H9 (cell line): ENCODE measurements around the gene RFWD3. TPM values are rescaled to one million over a fixed set of nuclear protein-coding genes. Genes with fewer than 3 reads are reported as not detected.

ENCODE experiments used
- DNase-seq: peaks from one replicate; pipeline ENCODE4 v3.0.0-alpha.2; 2017
- H2AFZ ChIP-seq: one replicate; pipeline ENCODE4 v1.6.1; 2013; ENCODE audit warnings: mild to moderate bottlenecking, low read length, control low read depth, moderate library complexity
- H2AK5ac ChIP-seq: 2 replicates; pipeline ENCODE4 v1.6.1; 2013; ENCODE audit warnings: low read length, control low read depth, mixed read lengths; ENCODE audit not compliant: insufficient read length
- H2BK120ac ChIP-seq: one replicate; pipeline ENCODE4 v1.6.1; 2013; ENCODE audit warnings: low read depth, mild to moderate bottlenecking, low read length, control low read depth, inconsistent platforms; ENCODE audit not compliant: poor library complexity, severe bottlenecking
- H2BK12ac ChIP-seq: 2 replicates; pipeline ENCODE4 v1.6.1; 2013; ENCODE audit warnings: low read length, control low read depth, mixed read lengths, low read depth; ENCODE audit not compliant: insufficient read length
- H2BK15ac ChIP-seq: 2 replicates; pipeline ENCODE4 v1.6.1; 2013; ENCODE audit warnings: low read depth, low read length, control low read depth
- H2BK20ac ChIP-seq: one replicate; pipeline ENCODE4 v1.6.1; 2013; ENCODE audit warnings: low read depth, mild to moderate bottlenecking, low read length, control low read depth, inconsistent platforms; ENCODE audit not compliant: poor library complexity, severe bottlenecking
- H2BK5ac ChIP-seq: 2 replicates; pipeline ENCODE4 v1.6.1; 2013; ENCODE audit warnings: low read length, control low read depth, mixed read lengths; ENCODE audit not compliant: insufficient read length
- H3K14ac ChIP-seq: 2 replicates; pipeline ENCODE4 v1.6.1; 2013; ENCODE audit warnings: low read length, control low read depth; ENCODE audit not compliant: insufficient read depth
- H3K18ac ChIP-seq: 2 replicates; pipeline ENCODE4 v1.6.1; 2013; ENCODE audit warnings: low read depth, mild to moderate bottlenecking, mixed read lengths, low read length, control low read depth; ENCODE audit not compliant: insufficient read length
- H3K23ac ChIP-seq: 2 replicates; pipeline ENCODE4 v1.6.1; 2013; ENCODE audit warnings: low read length, control low read depth, mixed read lengths, low read depth; ENCODE audit not compliant: insufficient read length
- H3K23me2 ChIP-seq: 2 replicates; pipeline ENCODE4 v1.6.1; 2013; ENCODE audit warnings: low read depth, mild to moderate bottlenecking, mixed read lengths, low read length, control low read depth; ENCODE audit not compliant: insufficient read length, poor library complexity, severe bottlenecking
- H3K27ac ChIP-seq: 2 replicates; pipeline ENCODE4 v1.5.1; 2013; ENCODE audit warnings: low read length, control low read depth, mixed read lengths, low read depth; ENCODE audit not compliant: insufficient read length
- H3K27me3 ChIP-seq: 2 replicates; pipeline ENCODE4 v1.6.1; 2013; ENCODE audit warnings: low read length, control low read depth, inconsistent platforms; ENCODE audit not compliant: insufficient read depth
- H3K4ac ChIP-seq: 2 replicates; pipeline ENCODE4 v1.6.1; 2013; ENCODE audit warnings: low read depth, mild to moderate bottlenecking, control low read depth, inconsistent platforms, low read length, moderate library complexity
- H3K4me1 ChIP-seq: 2 replicates; pipeline ENCODE4 v1.6.1; 2013; ENCODE audit warnings: low read length, control low read depth, inconsistent platforms; ENCODE audit not compliant: insufficient read depth
- H3K4me2 ChIP-seq: 2 replicates; pipeline ENCODE4 v1.6.1; 2013; ENCODE audit warnings: low read length, control low read depth, mixed read lengths; ENCODE audit not compliant: insufficient read length, insufficient read depth
- H3K56ac ChIP-seq: 2 replicates; pipeline ENCODE4 v1.6.1; 2013; ENCODE audit warnings: low read depth, mild to moderate bottlenecking, mixed read lengths, low read length, control low read depth; ENCODE audit not compliant: insufficient read length
- H3K79me1 ChIP-seq: 2 replicates; pipeline ENCODE4 v1.6.1; 2013; ENCODE audit warnings: low read depth, mild to moderate bottlenecking, moderate library complexity, low read length, control low read depth, inconsistent platforms; ENCODE audit not compliant: insufficient read depth, poor library complexity, severe bottlenecking
- H3K79me2 ChIP-seq: 2 replicates; pipeline ENCODE4 v1.6.1; 2013; ENCODE audit warnings: low read length, control low read depth, inconsistent platforms; ENCODE audit not compliant: insufficient read depth
- H3K9ac ChIP-seq: 2 replicates; pipeline ENCODE4 v1.6.1; 2013; ENCODE audit warnings: low read length, control low read depth, mixed read lengths; ENCODE audit not compliant: insufficient read length; ENCODE audit errors: extremely low read depth
- H3K9me3 ChIP-seq: one replicate; pipeline ENCODE4 v1.6.1; 2013; ENCODE audit warnings: low read depth, low read length, inconsistent platforms; ENCODE audit not compliant: control insufficient read depth
- H3T11ph ChIP-seq: one replicate; pipeline ENCODE4 v1.6.1; 2013; ENCODE audit warnings: mild to moderate bottlenecking, low read length, control low read depth, inconsistent platforms
- H4K20me1 ChIP-seq: one replicate; pipeline ENCODE4 v1.6.1; 2013; ENCODE audit not compliant: control insufficient read depth, insufficient read length, insufficient read depth
- H4K5ac ChIP-seq: 2 replicates; pipeline ENCODE4 v1.6.1; 2013; ENCODE audit warnings: low read depth, mild to moderate bottlenecking, mixed read lengths, low read length, control low read depth; ENCODE audit not compliant: insufficient read length
- H4K8ac ChIP-seq: replicated peaks from 2 replicates; pipeline ENCODE4 v1.6.1; 2013; ENCODE audit warnings: low read length, control low read depth, mixed read lengths, low read depth; ENCODE audit not compliant: insufficient read length
- H4K91ac ChIP-seq: 2 replicates; pipeline ENCODE4 v1.6.1; 2013; ENCODE audit warnings: low read depth, mild to moderate bottlenecking, moderate library complexity, mixed read lengths, low read length, control low read depth; ENCODE audit not compliant: insufficient read length
- H3K27ac Mint-ChIP-seq, 3 experiments: 2 replicates in 2 of 3; 3 replicates in 1 of 3; pipeline ENCODE4 v1.8.0; 2020 to 2021; ENCODE audit warnings: mixed read lengths in 3 of 3, mild to moderate bottlenecking in 1 of 3, moderate library complexity in 1 of 3
- H3K27me3 Mint-ChIP-seq: 2 replicates; pipeline ENCODE4 v1.8.0; 2021; ENCODE audit warnings: low read depth, mild to moderate bottlenecking, moderate library complexity, mixed read lengths
- H3K36me3 Mint-ChIP-seq, 3 experiments: 2 replicates in 2 of 3; 3 replicates in 1 of 3; pipeline ENCODE4 v1.8.0; 2020 to 2021; ENCODE audit warnings: low read depth in 3 of 3, mixed read lengths in 3 of 3; ENCODE audit not compliant: insufficient read depth in 1 of 3
- H3K4me1 Mint-ChIP-seq, 2 experiments: 2 replicates each; pipeline ENCODE4 v1.8.0; 2020; ENCODE audit warnings: mixed read lengths in 2 of 2
- H3K4me3 Mint-ChIP-seq, 2 experiments: 2 replicates in 1 of 2; 3 replicates in 1 of 2; pipeline ENCODE4 v1.8.0; 2020 to 2021; ENCODE audit warnings: mild to moderate bottlenecking in 2 of 2, mixed read lengths in 2 of 2, moderate library complexity in 1 of 2
- H3K9me3 Mint-ChIP-seq, 2 experiments: 2 replicates in 1 of 2; 3 replicates in 1 of 2; pipeline ENCODE4 v1.8.0; 2020; ENCODE audit warnings: mild to moderate bottlenecking in 2 of 2, mixed read lengths in 2 of 2, moderate library complexity in 1 of 2
- CTCF ChIP-seq: fragments of 200-600 bp; sonication (generic); conservative IDR thresholded peaks from 3 replicates; pipeline ENCODE4 v1.8.0; 2021; ENCODE audit warnings: antibody characterized with exemption, mild to moderate bottlenecking
- WGBS: extraction: QIAGEN DNeasy Blood & Tissue Kit; methylation state at CpG from one replicate; pipeline ENCODE4 v1.1.7; 2013; ENCODE audit warnings: missing lambda C conversion rate, low lambda C conversion rate, mixed read lengths; ENCODE audit not compliant: insufficient read length; ENCODE audit errors: extremely low coverage; 5-methylcytosine and 5-hydroxymethylcytosine counted together
- total RNA-seq: library from RNA; stranded (reverse); gene quantifications from 2 replicates; pipeline ENCODE4 v1.2.1, GENCODE V29; 2021

The RFWD3 gene
- total RNA-seq, 1 experiment from 2014 or later, result 114 TPM

- Histone ChIP-seq H3K9ac (no peak overlapping the region), H3K4me1 (no peaks in the 10 kb centered on the region), H4K20me1 (no peaks in the 10 kb centered on the region), H2BK5ac (no peak overlapping the region), H4K8ac (no peak overlapping the region), H4K91ac (no peak overlapping the region), H4K5ac (no peak overlapping the region), H3K4me2 (no peak overlapping the region), H3K27ac (no peak overlapping the region), H2BK20ac (no peak overlapping the region), H3T11ph (no peak overlapping the region), H3K18ac (no peak overlapping the region), H3K79me1 (peaks cover 17% of the 10 kb centered on the region), H2BK12ac (no peak overlapping the region), H3K23ac (no peak overlapping the region), H2AK5ac (no peak overlapping the region), H2BK120ac (no peak overlapping the region), H3K14ac (no peak overlapping the region), H3K23me2 (no peaks in the 10 kb centered on the region), H3K79me2 (peaks cover 13% of the 10 kb centered on the region; the same call in 1 of the 2 replicates), H3K9me3 (no peaks in the 10 kb centered on the region), H3K56ac (no peak overlapping the region), H2BK15ac (no peak overlapping the region), H3K27me3 (no peaks in the 10 kb centered on the region), H2AFZ (no peak overlapping the region), H3K4ac (no peak overlapping the region)
- WGBS, result no CpG with 5 or more reads among the region's 3 CpGs
- no peak for DNase-seq
- Mint-ChIP-seq H3K4me3 (no peak overlapping the region), H3K27me3 (no peaks in the 10 kb centered on the region), H3K36me3 (no peaks in the 10 kb centered on the region), H3K9me3 (no peaks in the 10 kb centered on the region), H3K4me1 (peaks cover 3 to 7% of the 10 kb centered on the region in 2 experiments; a peak in 3 of 4 replicates), H3K27ac (peak overlapping the region in 1 of 3 experiments; percentile 60; a peak in 2 of 7 replicates)
- TF ChIP-seq CTCF, result no peak
Observed at GRCh38 chr16:74580833-74581232, 85.8 kb downstream of the RFWD3 start.
